Keratinocyte (primary cell): ENCODE results near the gene FRYL. TPM values are rescaled to one million over a fixed set of nuclear protein-coding genes. Genes with fewer than 3 reads are reported as not detected.

Source experiments
- DNase-seq: peaks from one replicate; pipeline ENCODE4 v3.0.0-alpha.2; 2011; ENCODE audit warnings: low read depth, missing footprints, low spot score
- FAIRE-seq: peaks from 2 replicates; lab custom pipeline; 2011; peaks lifted over from hg19 to GRCh38; lab: Jason Lieb, UNC
- H2AFZ ChIP-seq: 2 replicates; pipeline ENCODE4 v1.6.0; 2012; ENCODE audit warnings: low read length, control low read depth, inconsistent platforms; ENCODE audit not compliant: control insufficient read depth
- H3K27ac ChIP-seq: 2 replicates; pipeline ENCODE4 v1.5.1; 2011; ENCODE audit warnings: low read length; ENCODE audit not compliant: control insufficient read depth, insufficient read depth
- H3K27me3 ChIP-seq: 3 replicates; pipeline ENCODE4 v1.6.0; 2011; ENCODE audit warnings: low read length; ENCODE audit not compliant: control insufficient read depth, insufficient read depth; ENCODE audit errors: extremely low read depth
- H3K36me3 ChIP-seq, 2 experiments: 2 replicates in 1 of 2; 3 replicates in 1 of 2; pipeline ENCODE4 v1.5.1; 2011; ENCODE audit warnings: low read length in 2 of 2, mild to moderate bottlenecking in 1 of 2; ENCODE audit not compliant: control insufficient read depth in 2 of 2, insufficient read depth in 2 of 2; ENCODE audit errors: extremely low read depth in 1 of 2
- H3K4me1 ChIP-seq: 3 replicates; pipeline ENCODE4 v1.5.1; 2011; ENCODE audit warnings: low read length; ENCODE audit not compliant: control insufficient read depth, insufficient read depth; ENCODE audit errors: extremely low read depth
- H3K4me2 ChIP-seq: 3 replicates; pipeline ENCODE4 v1.6.0; 2011; ENCODE audit warnings: low read depth, low read length; ENCODE audit not compliant: control insufficient read depth, insufficient read depth; ENCODE audit errors: extremely low read depth
- H3K4me3 ChIP-seq, 3 experiments: fragments of 200-600 bp in 1 of 3; sonication (generic) in 1 of 3; 2 replicates in 2 of 3; 3 replicates in 1 of 3; pipeline ENCODE4 v1.5.1; 2011 to 2016; ENCODE audit warnings: low read length in 3 of 3, mild to moderate bottlenecking in 3 of 3, control low read depth in 2 of 3, inconsistent platforms in 1 of 3, low read depth in 1 of 3, mixed read lengths in 1 of 3, mixed run types in 1 of 3, moderate library complexity in 1 of 3; ENCODE audit not compliant: control insufficient read depth in 2 of 3, insufficient read depth in 2 of 3; ENCODE audit errors: extremely low read depth in 1 of 3
- H3K79me2 ChIP-seq: 2 replicates; pipeline ENCODE4 v1.6.0; 2012; ENCODE audit warnings: low read length; ENCODE audit not compliant: control insufficient read depth, insufficient read depth
- H3K9ac ChIP-seq: 3 replicates; pipeline ENCODE4 v1.6.0; 2011; ENCODE audit warnings: low read length; ENCODE audit not compliant: control insufficient read depth, insufficient read depth; ENCODE audit errors: extremely low read depth
- H3K9me1 ChIP-seq: 3 replicates; pipeline ENCODE4 v1.6.0; 2011; ENCODE audit warnings: low read length; ENCODE audit not compliant: control insufficient read depth, insufficient read depth; ENCODE audit errors: extremely low read depth
- H3K9me3 ChIP-seq: 2 replicates; pipeline ENCODE4 v1.5.1; 2012; ENCODE audit warnings: low read depth, low read length; ENCODE audit not compliant: control insufficient read depth
- H4K20me1 ChIP-seq: 3 replicates; pipeline ENCODE4 v1.6.0; 2011; ENCODE audit warnings: low read length; ENCODE audit not compliant: control insufficient read depth, insufficient read depth; ENCODE audit errors: extremely low read depth
- EZH2 ChIP-seq: IDR thresholded peaks from one replicate; pipeline ENCODE4 v1.6.1; 2012; ENCODE audit warnings: inconsistent platforms, mild to moderate bottlenecking, low read length, moderate library complexity
- dilution Hi-C: fragments of 300-500 bp; cut with MboI; formaldehyde crosslinking; loops from one replicate; pipeline ENCODE4 v1.7.0; 2020; ENCODE audit warnings: low sequenced_read_pairs; ENCODE audit not compliant: extremely low pct_ligation_motif_present
- polyA plus RNA-seq, 5 experiments: library from polyadenylated mRNA; depleted of rRNA in 3 of 5; stranded (reverse) in 3 of 5; stranded (forward) in 1 of 5; unstranded in 1 of 5; fragments of >200 nt; gene quantifications; 1 replicate in 1 of 5; 2 replicates in 3 of 5; 3 replicates in 1 of 5; pipeline versions ENCODE4 v1.2.1 to v1.2.3, GENCODE V29; 2011 to 2012; ENCODE audit warnings: missing spikeins in 2 of 5, low read depth in 1 of 5, low replicate concordance in 1 of 5
- TF ChIP-seq, protein P1 (sequence below), 3 experiments: IDR thresholded peaks in 1 of 3; conservative IDR thresholded peaks in 1 of 3; optimal IDR thresholded peaks in 1 of 3; 2 replicates in 2 of 3; 3 replicates in 1 of 3; pipeline versions ENCODE3 to v1.5.1; 2011; ENCODE audit warnings: low read length in 3 of 3, mild to moderate bottlenecking in 3 of 3, moderate library complexity in 2 of 3, control low read depth in 1 of 3, inconsistent platforms in 1 of 3; ENCODE audit not compliant: insufficient read depth in 2 of 3; ENCODE audit errors: extremely low read depth in 1 of 3

The FRYL gene
- polyA plus RNA-seq, 1 donor (not counting 4 experiments of a cell fraction or from before 2014, with no cell fraction given), result 40.4 TPM

GRCh38 chr4:48710446-48711209 lies 69.5 kb downstream of the FRYL start:
- TF ChIP-seq, protein P1, sequence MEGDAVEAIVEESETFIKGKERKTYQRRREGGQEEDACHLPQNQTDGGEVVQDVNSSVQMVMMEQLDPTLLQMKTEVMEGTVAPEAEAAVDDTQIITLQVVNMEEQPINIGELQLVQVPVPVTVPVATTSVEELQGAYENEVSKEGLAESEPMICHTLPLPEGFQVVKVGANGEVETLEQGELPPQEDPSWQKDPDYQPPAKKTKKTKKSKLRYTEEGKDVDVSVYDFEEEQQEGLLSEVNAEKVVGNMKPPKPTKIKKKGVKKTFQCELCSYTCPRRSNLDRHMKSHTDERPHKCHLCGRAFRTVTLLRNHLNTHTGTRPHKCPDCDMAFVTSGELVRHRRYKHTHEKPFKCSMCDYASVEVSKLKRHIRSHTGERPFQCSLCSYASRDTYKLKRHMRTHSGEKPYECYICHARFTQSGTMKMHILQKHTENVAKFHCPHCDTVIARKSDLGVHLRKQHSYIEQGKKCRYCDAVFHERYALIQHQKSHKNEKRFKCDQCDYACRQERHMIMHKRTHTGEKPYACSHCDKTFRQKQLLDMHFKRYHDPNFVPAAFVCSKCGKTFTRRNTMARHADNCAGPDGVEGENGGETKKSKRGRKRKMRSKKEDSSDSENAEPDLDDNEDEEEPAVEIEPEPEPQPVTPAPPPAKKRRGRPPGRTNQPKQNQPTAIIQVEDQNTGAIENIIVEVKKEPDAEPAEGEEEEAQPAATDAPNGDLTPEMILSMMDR (optimal IDR thresholded peaks at IDR 0.05 in 1 of 3, IDR thresholded peaks at IDR 0.05 in 1 of 3, conservative IDR thresholded peaks at IDR 0.05 in 1 of 3; ENCODE audit: extremely low read depth in 1 of 3, insufficient read depth in 2 of 3, low read length in 3 of 3), result no peak
- TF ChIP-seq EZH2, result no peak
- no peak overlapping the region for H3K4me2 ChIP-seq
- H4K20me1 ChIP-seq, result no peaks in the 10 kb centered on the region
- no peak overlapping the region for H3K27ac ChIP-seq
- H3K9me1 ChIP-seq, result no peaks in the 10 kb centered on the region
- H3K9ac ChIP-seq, result no peak overlapping the region
- H3K79me2 ChIP-seq, result peaks cover 41% of the 10 kb centered on the region
- dilution Hi-C loops, result no loop called here
- H3K36me3 ChIP-seq, result peaks cover 0 to 5% of the 10 kb centered on the region in 2 experiments
- H2AFZ ChIP-seq, result no peak overlapping the region
- H3K27me3 ChIP-seq, result no peaks in the 10 kb centered on the region
- FAIRE-seq (peak; percentile 88), DNase-seq (no peak)
- no peak overlapping the region for H3K4me3 ChIP-seq
- H3K4me1 ChIP-seq, result peaks cover 5% of the 10 kb centered on the region
- no peaks in the 10 kb centered on the region for H3K9me3 ChIP-seq

DNA sequence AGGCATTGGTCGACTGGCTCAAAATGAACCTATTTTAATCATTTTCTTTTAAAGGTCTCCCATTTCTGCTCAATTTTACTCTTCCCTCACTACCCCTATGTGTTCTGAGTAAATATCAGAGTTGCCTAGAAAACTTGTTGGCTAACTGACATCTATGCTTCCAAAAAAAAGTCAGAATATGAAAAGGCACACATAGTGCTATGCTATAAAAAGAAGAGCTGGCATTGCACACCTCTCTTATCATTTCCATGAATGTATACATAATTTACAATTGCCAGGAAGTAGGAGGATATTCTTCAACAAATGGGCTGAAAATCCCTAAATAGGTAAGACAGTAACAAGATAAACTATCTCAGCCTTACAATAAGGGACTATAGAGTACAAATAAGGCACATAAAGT lies 70.2 kb downstream of the FRYL start:
- no peaks in the 10 kb centered on the region for H4K20me1 ChIP-seq
- H3K4me1 ChIP-seq, result peaks cover 5% of the 10 kb centered on the region
- no peak overlapping the region for H3K4me2 ChIP-seq
- H3K9ac ChIP-seq, result no peak overlapping the region
- FAIRE-seq (no peak), DNase-seq (no peak)
- H3K36me3 ChIP-seq, result peaks cover 0 to 5% of the 10 kb centered on the region in 2 experiments
- H2AFZ ChIP-seq, result no peak overlapping the region
- dilution Hi-C loops, result no loop called here
- no peaks in the 10 kb centered on the region for H3K27me3 ChIP-seq
- peaks cover 43% of the 10 kb centered on the region for H3K79me2 ChIP-seq
- H3K9me3 ChIP-seq, result no peaks in the 10 kb centered on the region
- H3K27ac ChIP-seq, result no peak overlapping the region
- TF ChIP-seq, protein P1 (optimal IDR thresholded peaks at IDR 0.05 in 1 of 3, IDR thresholded peaks at IDR 0.05 in 1 of 3, conservative IDR thresholded peaks at IDR 0.05 in 1 of 3; ENCODE audit: extremely low read depth in 1 of 3, insufficient read depth in 2 of 3, low read length in 3 of 3), result no peak
- no peak for TF ChIP-seq EZH2
- H3K4me3 ChIP-seq, result no peak overlapping the region
- H3K9me1 ChIP-seq, result no peaks in the 10 kb centered on the region
